ENCODE data around the gene PON1.

Gene PON1

DNA sequence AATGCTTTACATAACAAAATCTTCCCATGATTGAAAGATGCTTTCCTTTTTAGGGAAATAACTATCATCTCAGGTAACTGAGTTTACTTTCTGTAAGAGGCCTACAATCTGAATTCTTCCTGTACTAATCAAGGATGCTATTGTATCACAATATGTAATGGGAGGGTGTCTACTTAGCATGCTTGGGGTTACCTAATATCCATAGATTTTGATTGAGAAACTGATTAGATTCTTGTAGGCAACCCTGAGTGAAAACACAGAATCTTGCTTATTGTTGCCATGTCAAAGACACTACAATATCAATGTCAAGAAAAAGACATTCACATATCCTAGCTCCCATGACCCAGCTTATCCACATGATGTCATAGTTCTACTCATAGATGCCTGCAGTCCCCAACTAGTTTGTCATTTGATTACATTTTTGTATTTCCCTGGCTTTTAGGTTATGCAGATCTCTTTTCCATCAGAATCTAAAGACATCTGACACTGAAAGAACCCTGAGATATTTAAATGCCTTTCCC, 62.4 kb downstream of the PON1 start:
- DNase-seq (ENCODE audit: low read depth, low spot score), result no peak

DNA sequence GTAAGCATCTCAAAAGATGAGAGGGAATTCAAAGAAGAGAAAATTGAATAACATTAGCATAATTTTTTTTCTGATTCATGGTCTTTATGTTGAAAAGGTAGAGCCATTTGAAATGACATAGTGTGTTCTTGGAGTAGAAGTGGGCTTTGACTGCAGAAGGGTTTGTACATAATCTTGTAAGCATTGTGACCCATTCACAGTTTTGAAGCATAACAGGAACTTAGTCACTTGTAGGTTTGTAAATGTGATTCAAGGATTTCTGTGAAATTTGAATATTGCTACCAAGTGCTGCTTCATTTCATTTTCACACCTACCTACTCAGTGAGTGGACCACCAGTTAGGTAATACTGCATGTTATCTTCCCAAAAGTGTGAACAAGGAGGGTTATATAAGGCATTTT, 68.6 kb downstream of the PON1 start:
- DNase-seq (ENCODE audit: low read depth, low spot score), result no peak

DNA sequence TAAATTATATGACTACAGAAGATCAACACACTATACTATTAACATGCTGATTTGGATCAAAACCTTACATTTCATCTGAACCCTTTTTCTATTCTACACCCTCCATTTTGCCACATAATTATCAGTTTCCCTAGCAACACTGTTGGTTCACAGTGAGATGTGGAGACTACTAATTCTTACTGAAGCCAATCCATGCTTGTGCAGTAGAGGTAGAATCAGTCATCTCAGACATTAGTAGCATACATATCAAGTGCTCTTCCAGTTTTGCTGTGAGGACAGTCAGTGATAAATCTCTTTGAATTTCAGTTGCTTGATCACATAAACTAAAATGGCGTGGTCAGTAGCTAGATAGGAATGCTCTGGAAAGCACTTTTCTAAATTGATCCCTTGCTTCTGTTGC, 70.3 kb downstream of the PON1 start:
- DNase-seq (ENCODE audit: low read depth, low spot score), result no peak

DNA sequence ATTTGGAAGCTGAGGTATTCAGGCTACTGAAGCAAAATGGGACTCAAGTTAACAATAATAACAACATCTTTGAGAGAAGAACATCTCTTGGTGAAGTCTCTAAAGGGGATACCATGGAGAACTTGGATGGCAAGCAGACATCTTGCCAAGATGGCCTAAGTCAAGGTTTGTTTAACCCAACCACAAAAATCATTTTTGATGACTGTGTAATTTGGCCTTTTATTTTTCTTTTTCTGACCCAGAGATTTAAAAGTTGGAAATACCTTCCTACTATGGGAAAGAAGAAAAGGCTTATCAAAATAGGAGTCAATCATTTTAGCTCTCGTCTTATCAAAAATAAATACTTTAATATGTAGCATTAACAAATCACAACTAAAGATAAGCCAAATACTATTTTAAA, 72.4 kb downstream of the PON1 start:
- no peak for DNase-seq (ENCODE audit: low read depth, low spot score)

DNA sequence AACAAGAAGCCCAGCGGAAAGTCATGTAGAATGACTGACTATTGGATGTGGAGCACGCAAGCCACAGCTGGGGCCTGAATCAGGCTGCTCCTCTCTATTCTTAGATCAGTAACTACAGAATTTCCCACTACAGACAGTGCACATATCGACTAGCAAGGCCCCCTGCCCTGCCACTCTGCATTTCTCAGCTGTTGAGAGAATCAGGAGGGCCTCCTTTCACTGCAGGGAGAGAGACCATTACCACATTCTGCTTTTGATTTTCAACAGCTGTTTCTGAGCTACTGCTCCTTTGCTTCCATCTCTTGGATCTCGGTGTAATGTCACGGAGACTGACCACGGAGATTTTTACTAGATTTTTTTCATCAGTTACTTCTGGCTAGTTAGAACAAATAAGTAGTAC, 73.8 kb downstream of the PON1 start:
- no peak for DNase-seq (ENCODE audit: low read depth, low spot score)

All from brain pericyte (primary cell).